Fibroblast of lung (primary cell): ENCODE data around the gene RPS6KA2. TPM values are rescaled to one million over a fixed set of nuclear protein-coding genes. Genes with fewer than 3 reads are reported as not detected.

Experiments
- DNase-seq, 2 donors: peaks; one replicate each; pipeline versions ENCODE4 v3.0.0 to v3.0.0-alpha.2; 2010; ENCODE audit warnings: low read depth in 2 of 2
- H2AFZ ChIP-seq: 2 replicates; pipeline ENCODE4 v1.5.1; 2012; ENCODE audit warnings: low read length, control low read depth, inconsistent platforms
- H3K27ac ChIP-seq: 2 replicates; pipeline ENCODE4 v1.5.1; 2011; ENCODE audit warnings: low read length, control low read depth; ENCODE audit not compliant: insufficient read depth
- H3K27me3 ChIP-seq: 2 replicates; pipeline ENCODE4 v1.5.1; 2011; ENCODE audit warnings: mild to moderate bottlenecking, low read length; ENCODE audit not compliant: control insufficient read depth, insufficient read depth
- H3K36me3 ChIP-seq: 2 replicates; pipeline ENCODE4 v1.5.1; 2011; ENCODE audit warnings: low read length; ENCODE audit not compliant: control insufficient read depth, insufficient read depth
- H3K4me1 ChIP-seq: 2 replicates; pipeline ENCODE4 v1.5.1; 2011; ENCODE audit warnings: low read length; ENCODE audit not compliant: control insufficient read depth, insufficient read depth; ENCODE audit errors: extremely low read depth
- H3K4me2 ChIP-seq: 2 replicates; pipeline ENCODE4 v1.5.1; 2011; ENCODE audit warnings: low read length, control low read depth; ENCODE audit not compliant: insufficient read depth; ENCODE audit errors: extremely low read depth
- H3K4me3 ChIP-seq, 4 experiments: fragments of 200-600 bp in 1 of 4; sonication (generic) in 1 of 4; replicated peaks in 1 of 4; 2 replicates each; pipeline ENCODE4 v1.5.1; 2011 to 2016; ENCODE audit warnings: low read length in 4 of 4, low read depth in 3 of 4, mild to moderate bottlenecking in 3 of 4, control low read depth in 2 of 4, inconsistent platforms in 1 of 4, mixed read lengths in 1 of 4; ENCODE audit not compliant: insufficient read depth in 1 of 4; ENCODE audit errors: control extremely low read depth in 1 of 4
- H3K79me2 ChIP-seq: 2 replicates; pipeline ENCODE4 v1.5.1; 2012; ENCODE audit warnings: mild to moderate bottlenecking, low read length, inconsistent platforms; ENCODE audit not compliant: control insufficient read depth, insufficient read depth
- H3K9ac ChIP-seq: 2 replicates; pipeline ENCODE4 v1.5.1; 2011; ENCODE audit warnings: mild to moderate bottlenecking, low read length, control low read depth; ENCODE audit not compliant: insufficient read depth
- H3K9me3 ChIP-seq: 2 replicates; pipeline ENCODE4 v1.5.1; 2012; ENCODE audit warnings: low read depth, low read length; ENCODE audit not compliant: control insufficient read depth, insufficient read depth
- H4K20me1 ChIP-seq: 2 replicates; pipeline ENCODE4 v1.5.1; 2011; ENCODE audit warnings: low read length; ENCODE audit not compliant: control insufficient read depth, insufficient read depth; ENCODE audit errors: extremely low read depth
- EZH2 ChIP-seq: IDR thresholded peaks from 2 replicates; pipeline ENCODE4 v1.5.1; 2012; ENCODE audit warnings: low read length, control low read depth, mild to moderate bottlenecking; ENCODE audit errors: missing control alignments
- polyA plus RNA-seq, 2 donors: library from polyadenylated mRNA; depleted of rRNA in 1 of 2; stranded (reverse) in 1 of 2; unstranded in 1 of 2; fragments of >200 nt; gene quantifications; 2 replicates each; pipeline ENCODE4 v1.2.1, GENCODE V29; 2011 to 2012; ENCODE audit warnings: missing spikeins in 1 of 2
- total RNA-seq: library from RNA; depleted of rRNA; stranded (reverse); fragments of >200 nt; gene quantifications from 2 replicates; pipeline ENCODE4 v1.2.1, GENCODE V29; 2014
- TF ChIP-seq, protein P1 (sequence below), 2 donors: IDR thresholded peaks in 1 of 2; conservative IDR thresholded peaks in 1 of 2; 1 replicate in 1 of 2; 2 replicates in 1 of 2; pipeline ENCODE4 v1.5.1; 2011 to 2012; ENCODE audit warnings: low read length in 2 of 2, control low read depth in 1 of 2, inconsistent platforms in 1 of 2, low read depth in 1 of 2, mild to moderate bottlenecking in 1 of 2

Gene RPS6KA2
- total and polyA plus RNA-seq, 2 donors (not counting 1 experiment from before 2014, with no cell fraction given), result 66.8 to 116 TPM

DNA sequence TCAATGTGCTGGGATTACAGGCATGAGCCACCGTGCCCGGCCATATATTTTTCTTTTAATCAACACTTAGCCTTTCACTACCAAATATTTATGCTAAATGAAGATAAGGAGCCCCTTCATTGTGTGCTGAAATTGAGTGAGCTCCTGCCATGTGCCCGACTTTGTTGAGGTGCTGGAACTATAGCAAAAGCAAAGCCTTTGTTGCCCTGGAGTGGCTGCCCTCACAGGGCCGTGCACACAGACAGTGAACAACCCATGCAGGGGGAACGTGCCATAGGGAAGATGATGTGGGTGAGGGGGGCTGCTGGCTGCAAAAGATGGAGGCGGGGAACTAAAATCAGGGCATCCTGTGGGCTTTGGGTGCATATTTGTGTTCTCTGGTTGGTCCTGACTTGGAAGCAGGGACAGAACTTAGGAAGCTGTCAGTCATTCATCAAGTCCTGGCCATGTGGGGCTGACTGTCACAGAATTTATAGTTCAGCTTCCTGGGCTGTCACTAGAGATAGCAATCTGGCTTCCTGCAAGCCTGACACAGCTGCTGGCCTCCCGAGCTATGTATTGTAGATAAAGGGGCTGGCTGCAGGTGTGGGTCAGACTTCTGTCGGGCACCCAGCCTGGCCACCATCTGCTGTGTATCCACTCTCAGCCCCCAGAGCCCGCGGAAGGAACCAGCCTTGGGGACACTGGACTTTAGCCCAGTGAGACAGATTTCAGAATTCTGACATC is 187.5 kb downstream of the RPS6KA2 start:
- no peak overlapping the region for H3K4me2 ChIP-seq
- no peaks in the 10 kb centered on the region for H3K4me1 ChIP-seq

DNA sequence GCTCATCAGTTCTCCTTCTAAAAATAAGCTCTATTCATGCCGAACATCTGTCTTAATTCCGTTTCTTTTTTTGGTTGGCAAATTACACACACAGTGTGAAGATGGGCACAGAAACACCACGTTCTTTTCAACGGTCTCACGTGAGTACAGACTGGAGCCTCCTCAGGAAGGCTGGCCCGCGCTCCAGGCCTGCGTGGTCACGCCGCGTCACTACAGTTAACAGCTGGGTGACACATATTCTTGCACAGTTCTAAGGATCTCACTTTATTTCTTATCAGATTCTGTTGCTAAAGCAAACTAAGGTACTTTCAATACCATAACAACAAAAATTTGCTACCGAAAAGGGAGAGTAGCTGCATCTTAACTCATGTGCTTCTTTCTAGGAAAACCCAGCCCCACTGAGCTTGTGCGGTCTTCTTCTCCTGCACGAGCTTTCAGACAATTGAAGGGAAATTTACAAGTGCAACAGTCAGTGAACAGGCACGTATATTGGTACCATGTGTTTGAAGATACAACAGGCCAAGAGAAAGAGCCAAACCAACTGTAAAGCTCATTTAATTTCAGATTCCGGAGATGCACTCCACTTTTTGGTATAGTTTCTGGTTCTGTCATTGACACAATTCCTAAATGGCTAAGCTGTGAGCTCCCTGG is 188.7 kb downstream of the RPS6KA2 start:
- Histone ChIP-seq H3K9me3 (no peaks in the 10 kb centered on the region), H4K20me1 (no peaks in the 10 kb centered on the region), H3K79me2 (no peaks in the 10 kb centered on the region), H3K27me3 (no peaks in the 10 kb centered on the region), H3K4me1 (no peaks in the 10 kb centered on the region), H3K4me3 (no peak overlapping the region), H3K27ac (no peak overlapping the region), H3K9ac (no peak overlapping the region), H3K36me3 (peaks cover 2% of the 10 kb centered on the region), H2AFZ (no peak overlapping the region), H3K4me2 (no peak overlapping the region)
- TF ChIP-seq, protein P1, sequence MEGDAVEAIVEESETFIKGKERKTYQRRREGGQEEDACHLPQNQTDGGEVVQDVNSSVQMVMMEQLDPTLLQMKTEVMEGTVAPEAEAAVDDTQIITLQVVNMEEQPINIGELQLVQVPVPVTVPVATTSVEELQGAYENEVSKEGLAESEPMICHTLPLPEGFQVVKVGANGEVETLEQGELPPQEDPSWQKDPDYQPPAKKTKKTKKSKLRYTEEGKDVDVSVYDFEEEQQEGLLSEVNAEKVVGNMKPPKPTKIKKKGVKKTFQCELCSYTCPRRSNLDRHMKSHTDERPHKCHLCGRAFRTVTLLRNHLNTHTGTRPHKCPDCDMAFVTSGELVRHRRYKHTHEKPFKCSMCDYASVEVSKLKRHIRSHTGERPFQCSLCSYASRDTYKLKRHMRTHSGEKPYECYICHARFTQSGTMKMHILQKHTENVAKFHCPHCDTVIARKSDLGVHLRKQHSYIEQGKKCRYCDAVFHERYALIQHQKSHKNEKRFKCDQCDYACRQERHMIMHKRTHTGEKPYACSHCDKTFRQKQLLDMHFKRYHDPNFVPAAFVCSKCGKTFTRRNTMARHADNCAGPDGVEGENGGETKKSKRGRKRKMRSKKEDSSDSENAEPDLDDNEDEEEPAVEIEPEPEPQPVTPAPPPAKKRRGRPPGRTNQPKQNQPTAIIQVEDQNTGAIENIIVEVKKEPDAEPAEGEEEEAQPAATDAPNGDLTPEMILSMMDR (conservative IDR thresholded peaks at IDR 0.05 in 1 of 2, IDR thresholded peaks at IDR 0.05 in 1 of 2; ENCODE audit: low read depth in 1 of 2, low read length in 2 of 2), result no peak
- TF ChIP-seq EZH2, result no peak
- DNase-seq, result no peak

More for the DNA sequence above, 187.5 kb downstream of the RPS6KA2 start:
- Histone ChIP-seq H2AFZ (no peak overlapping the region), H3K36me3 (peaks cover 2% of the 10 kb centered on the region), H3K27ac (no peak overlapping the region), H3K4me3 (no peak overlapping the region), H3K9ac (no peak overlapping the region), H3K79me2 (no peaks in the 10 kb centered on the region), H3K27me3 (no peaks in the 10 kb centered on the region), H4K20me1 (no peaks in the 10 kb centered on the region), H3K9me3 (no peaks in the 10 kb centered on the region)
- no peak for TF ChIP-seq EZH2
- TF ChIP-seq, protein P1 (conservative IDR thresholded peaks at IDR 0.05 in 1 of 2, IDR thresholded peaks at IDR 0.05 in 1 of 2; ENCODE audit: low read depth in 1 of 2, low read length in 2 of 2), result no peak
- DNase-seq, result no peak

DNA sequence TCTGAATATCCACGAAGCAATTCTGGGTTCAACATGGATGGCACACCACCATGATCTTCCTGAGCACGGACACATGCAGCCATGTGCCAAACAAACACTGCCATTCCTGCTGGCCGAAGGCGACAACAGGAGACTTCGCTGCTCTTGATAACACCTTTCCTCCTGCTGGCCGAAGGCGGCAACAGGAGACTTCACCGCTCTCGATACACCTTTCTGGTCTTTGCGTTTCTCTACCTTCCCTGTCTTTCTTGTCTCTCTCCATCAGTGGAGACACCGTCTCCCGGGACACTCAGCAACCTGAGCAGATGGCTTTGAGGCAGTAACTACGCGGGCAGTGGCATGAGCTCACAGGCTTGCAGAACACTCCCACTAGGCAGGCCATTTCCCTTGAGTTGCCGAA is 189.4 kb downstream of the RPS6KA2 start:
- H3K9me3 ChIP-seq, result no peaks in the 10 kb centered on the region
- H2AFZ ChIP-seq, result no peak overlapping the region
- H3K4me3 ChIP-seq, result no peak overlapping the region
- no peaks in the 10 kb centered on the region for H4K20me1 ChIP-seq
- no peaks in the 10 kb centered on the region for H3K79me2 ChIP-seq
- no peak for DNase-seq
- peaks cover 2% of the 10 kb centered on the region for H3K36me3 ChIP-seq
- H3K4me2 ChIP-seq, result no peak overlapping the region
- H3K4me1 ChIP-seq, result no peaks in the 10 kb centered on the region
- no peak overlapping the region for H3K27ac ChIP-seq
- H3K27me3 ChIP-seq, result no peaks in the 10 kb centered on the region
- TF ChIP-seq EZH2, result no peak
- TF ChIP-seq, protein P1 (conservative IDR thresholded peaks at IDR 0.05 in 1 of 2, IDR thresholded peaks at IDR 0.05 in 1 of 2; ENCODE audit: low read depth in 1 of 2, low read length in 2 of 2), result no peak
- no peak overlapping the region for H3K9ac ChIP-seq
